NOMO-1 (cell line): ENCODE results near the gene EMC9.

Source experiments
- DNase-seq, 2 experiments: peaks; one replicate each; lab custom pipeline; 2025; ENCODE audit not compliant: unreplicated experiment in 2 of 2; lab: John Stamatoyannopoulos, UW

The EMC9 gene

DNA sequence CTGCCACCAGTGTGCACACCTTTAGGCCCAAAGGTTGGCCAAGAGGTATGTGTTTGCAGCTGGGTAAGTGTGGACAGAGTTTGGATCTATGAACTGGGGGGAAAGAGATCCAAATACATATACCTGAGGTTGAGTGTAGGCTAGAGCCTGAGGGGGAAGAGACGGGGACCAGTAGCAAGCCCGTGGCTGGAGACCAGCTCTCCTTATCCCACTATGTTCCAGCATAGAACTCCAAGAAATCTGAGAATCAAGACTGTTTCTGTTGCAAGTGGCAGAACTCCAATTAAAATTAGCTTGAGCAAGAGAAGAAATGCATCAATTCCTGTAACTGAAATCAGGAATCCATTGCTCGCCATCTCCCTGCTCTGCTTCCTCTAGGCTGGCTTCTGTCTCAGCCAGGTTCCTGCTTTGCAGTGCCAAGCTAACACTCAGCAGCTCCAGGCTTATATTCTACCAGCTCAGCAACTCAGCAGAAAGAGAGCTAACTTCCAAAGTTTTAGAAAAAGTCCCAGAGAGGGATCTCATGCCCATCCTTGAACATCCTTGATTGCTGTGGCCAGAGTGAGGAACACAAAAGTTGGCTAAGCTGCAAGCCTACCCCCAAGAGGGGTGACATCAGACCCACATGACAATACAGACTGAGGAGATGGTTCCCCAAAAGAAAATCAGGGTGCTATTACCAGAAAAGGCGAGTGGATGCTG is 48.7 kb downstream of the EMC9 start:
- DNase-seq, result no peak

DNA sequence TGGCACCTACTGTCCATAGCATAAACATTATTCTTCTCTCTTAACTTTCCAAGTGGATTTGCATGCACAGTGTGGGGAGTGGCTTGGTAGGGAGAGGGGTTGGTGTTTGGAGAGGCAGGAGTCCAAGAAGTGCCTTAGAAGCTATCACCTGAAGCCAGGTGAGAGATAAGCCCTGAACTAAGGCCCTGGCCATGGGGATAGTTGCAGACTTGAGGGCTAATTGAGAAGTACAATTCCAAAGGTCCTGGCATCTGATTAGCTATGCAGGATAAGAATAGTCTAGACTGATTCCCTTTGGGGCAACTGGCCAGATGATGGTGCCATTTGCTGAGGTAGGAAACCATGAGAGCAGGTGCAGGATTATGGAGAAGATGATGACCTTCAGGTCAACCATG is 49.3 kb downstream of the EMC9 start:
- DNase-seq, result no peak

DNA sequence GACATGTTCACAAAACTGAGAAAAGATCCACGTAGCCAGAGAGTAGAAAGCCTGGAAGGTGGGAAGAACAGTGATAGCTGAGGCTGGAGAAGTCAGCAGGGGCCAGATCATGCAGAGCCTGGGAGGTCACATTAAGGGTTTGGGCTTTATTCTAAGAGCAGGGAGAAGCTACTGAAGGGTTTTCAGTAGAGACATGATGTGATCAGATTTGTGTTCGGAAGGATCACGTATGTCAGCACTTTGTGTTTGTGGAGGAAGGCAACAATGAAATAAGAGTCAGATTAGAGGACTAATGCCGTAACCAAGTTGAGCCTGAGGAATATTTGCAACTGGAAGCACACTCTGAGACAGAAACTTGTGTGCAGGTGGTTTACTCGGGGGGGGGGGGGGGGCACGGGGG is 51.5 kb downstream of the EMC9 start:
- no peak for DNase-seq
